ENCODE measurements around the gene MTG1.

MTG1 gene

GRCh38 chr10:133459454-133460207, 65.7 kb downstream of the MTG1 start:
- DNase-seq (ENCODE audit: low read depth, low spot score), result no peak
- no peak for TF ChIP-seq CTCF (IDR thresholded peaks at IDR 0.05; ENCODE audit: low read depth, low read length)
- no peak overlapping the region for H3K4me3 ChIP-seq (ENCODE audit: low read depth, low read length)
- in situ Hi-C loops (cut with HindIII; ENCODE audit: low sequenced_read_pairs), result no loop called here

- in situ Hi-C loops (cut with HindIII; ENCODE audit: low sequenced_read_pairs), result no loop called here
- TF ChIP-seq CTCF (IDR thresholded peaks at IDR 0.05; ENCODE audit: low read depth, low read length), result no peak
- no peak for DNase-seq (ENCODE audit: low read depth, low spot score)
These were observed 66.3 kb downstream of the MTG1 start for GRCh38 chr10:133460208-133460769.

GRCh38 chr10:133461027-133461426, 67.1 kb downstream of the MTG1 start:
- no peak for DNase-seq (ENCODE audit: low read depth, low spot score)
- in situ Hi-C loops (cut with HindIII; ENCODE audit: low sequenced_read_pairs), result no loop called here
- H3K4me3 ChIP-seq (ENCODE audit: low read depth, low read length), result no peak overlapping the region
- no peak for TF ChIP-seq CTCF (IDR thresholded peaks at IDR 0.05; ENCODE audit: low read depth, low read length)

More at GRCh38 chr10:133460208-133460769, 66.3 kb downstream of the MTG1 start:
- no peak overlapping the region for H3K4me3 ChIP-seq (ENCODE audit: low read depth, low read length)

DNA sequence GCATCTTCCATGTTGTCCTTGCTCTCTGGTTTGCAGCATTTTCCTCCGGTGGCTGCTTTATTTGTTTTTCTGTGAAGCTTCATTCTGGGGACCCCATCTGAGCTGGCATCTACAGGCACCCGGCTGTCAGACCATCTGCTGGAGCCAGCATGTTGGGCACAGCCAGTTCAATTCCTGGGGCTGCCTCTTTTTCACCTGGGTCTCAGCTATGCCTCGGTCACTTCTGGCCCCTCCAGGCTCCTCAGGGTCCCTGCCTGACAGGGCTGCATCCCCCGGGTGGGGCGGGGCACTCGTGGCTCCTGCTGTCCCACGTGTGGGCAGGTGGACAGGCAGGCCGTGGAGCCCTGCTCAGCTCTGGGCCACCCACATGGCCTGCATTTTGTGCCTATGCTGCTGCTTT, 67.9 kb downstream of the MTG1 start:
- TF ChIP-seq CTCF (IDR thresholded peaks at IDR 0.05; ENCODE audit: low read depth, low read length), result no peak
- no peak for DNase-seq (ENCODE audit: low read depth, low spot score)
- H3K4me3 ChIP-seq (ENCODE audit: low read depth, low read length), result no peak overlapping the region
- in situ Hi-C loops (cut with HindIII; ENCODE audit: low sequenced_read_pairs), result no loop called here

GRCh38 chr10:133462512-133463305, 68.8 kb downstream of the MTG1 start:
- in situ Hi-C loops (cut with HindIII; ENCODE audit: low sequenced_read_pairs), result no loop called here
- H3K4me3 ChIP-seq (ENCODE audit: low read depth, low read length), result no peak overlapping the region

More at GRCh38 chr10:133462512-133463305, 68.8 kb downstream of the MTG1 start:
- DNase-seq (ENCODE audit: low read depth, low spot score), result no peak
- TF ChIP-seq CTCF (IDR thresholded peaks at IDR 0.05; ENCODE audit: low read depth, low read length), result no peak
